HepG2 (cell line): ENCODE measurements around the gene TLR5. TPM values are rescaled to one million over a fixed set of nuclear protein-coding genes. Genes with fewer than 3 reads are reported as not detected.

Source experiments
- ARNTL ChIP-seq: sonication (generic); formaldehyde crosslinking; IDR thresholded peaks from 2 replicates; pipeline ENCODE4 v1.4.0; 2020; ENCODE audit warnings: mild to moderate bottlenecking, missing genetic modification reagents
- HMGA1 ChIP-seq: sonication (generic); formaldehyde crosslinking; conservative IDR thresholded peaks from 2 replicates; pipeline ENCODE4 v1.4.0; 2020; ENCODE audit warnings: missing genetic modification reagents
- MAF1 ChIP-seq: sonication (generic); formaldehyde crosslinking; IDR thresholded peaks from 2 replicates; pipeline ENCODE4 v1.5.0; 2020; ENCODE audit warnings: missing genetic modification reagents, borderline replicate concordance
- SAP130 ChIP-seq: IDR thresholded peaks from 2 replicates; pipeline ENCODE4 v1.6.1; 2016; ENCODE audit warnings: low read depth
- SUZ12 ChIP-seq: fragments of 150-350 bp; IDR thresholded peaks from 2 replicates; pipeline ENCODE4 v1.6.1; 2014; ENCODE audit warnings: low read depth, low read length
- TCF7 ChIP-seq: sonication (generic); IDR thresholded peaks from 2 replicates; pipeline ENCODE4 v1.6.1; 2016; ENCODE audit warnings: antibody characterized with exemption, low read depth
- WIZ ChIP-seq: sonication (generic); formaldehyde crosslinking; IDR thresholded peaks from 2 replicates; pipeline ENCODE4 v1.5.1; 2020; ENCODE audit warnings: mild to moderate bottlenecking, missing genetic modification reagents
- ZFAT ChIP-seq: sonication (generic); formaldehyde crosslinking; conservative IDR thresholded peaks from 2 replicates; pipeline ENCODE4 v1.8.1; 2023; ENCODE audit warnings: missing genetic modification reagents, inconsistent platforms
- ZNF207 ChIP-seq: fragments of 450-650 bp; IDR thresholded peaks from 2 replicates; pipeline ENCODE4 v1.6.1; 2016; ENCODE audit warnings: antibody characterized with exemption, borderline replicate concordance
- ZNF460 ChIP-seq: sonication (generic); formaldehyde crosslinking; IDR thresholded peaks from 2 replicates; pipeline ENCODE4 v1.5.1; 2020; ENCODE audit warnings: missing genetic modification reagents, mild to moderate bottlenecking, borderline replicate concordance
- ZNF546 ChIP-seq: sonication (generic); formaldehyde crosslinking; conservative IDR thresholded peaks from 2 replicates; pipeline ENCODE4 v1.8.1; 2023; ENCODE audit warnings: mild to moderate bottlenecking, missing genetic modification reagents
- ZNF572 ChIP-seq: sonication (generic); formaldehyde crosslinking; IDR thresholded peaks from 2 replicates; pipeline ENCODE4 v1.5.1; 2020; ENCODE audit warnings: mild to moderate bottlenecking, missing genetic modification reagents
- ZNF605 ChIP-seq: sonication (generic); formaldehyde crosslinking; IDR thresholded peaks from 2 replicates; pipeline ENCODE4 v1.8.0; 2022; ENCODE audit warnings: mild to moderate bottlenecking, missing genetic modification reagents
- polyA plus RNA-seq, 8 experiments: library from polyadenylated mRNA; depleted of rRNA in 3 of 8; stranded (reverse) in 7 of 8; unstranded in 1 of 8; fragments of >200 nt; fragmentation: Illumina TruSeq in 4 of 8; extraction: Trizol in 4 of 8; gene quantifications; 2 replicates each; pipeline versions ENCODE4 v1.2.1 to v1.2.3, GENCODE V29; 2011 to 2016; ENCODE audit warnings: low read depth in 4 of 8, missing spikeins in 1 of 8, mixed read lengths in 1 of 8; ENCODE audit not compliant: insufficient read depth in 1 of 8
- total RNA-seq, 5 experiments: library from RNA; depleted of rRNA; stranded (reverse); fragments of >200 nt; fragmentation: Illumina TruSeq; extraction: Trizol; gene quantifications; 2 replicates each; pipeline ENCODE4 v1.2.3, GENCODE V29; 2016; ENCODE audit warnings: low read depth in 1 of 5
- TF ChIP-seq, protein P1 (sequence below): IDR thresholded peaks from 2 replicates; pipeline ENCODE4 v1.6.1; 2018; ENCODE audit warnings: missing genetic modification reagents
- TF ChIP-seq, protein P2 (sequence below): IDR thresholded peaks from 2 replicates; pipeline ENCODE4 v1.6.1; 2012; ENCODE audit warnings: inconsistent platforms
- TF ChIP-seq, protein P3 (sequence below): sonication (generic); formaldehyde crosslinking; IDR thresholded peaks from 2 replicates; pipeline ENCODE4 v1.5.0; 2020; ENCODE audit warnings: mild to moderate bottlenecking, missing genetic modification reagents, borderline replicate concordance
- TF ChIP-seq, protein P4 (sequence below): sonication (generic); formaldehyde crosslinking; IDR thresholded peaks from 2 replicates; pipeline ENCODE4 v1.4.0; 2020; ENCODE audit warnings: missing genetic modification reagents
- TF ChIP-seq, protein P5 (sequence below): IDR thresholded peaks from 2 replicates; pipeline ENCODE4 v1.6.1; 2016; ENCODE audit warnings: missing compliant biosample characterization, missing genetic modification reagents, borderline replicate concordance

The TLR5 gene
- total and polyA plus RNA-seq, 2 of the 13 experiments (the other 11 are each of a cell fraction or from before 2014, with no cell fraction given) = not detected

DNA sequence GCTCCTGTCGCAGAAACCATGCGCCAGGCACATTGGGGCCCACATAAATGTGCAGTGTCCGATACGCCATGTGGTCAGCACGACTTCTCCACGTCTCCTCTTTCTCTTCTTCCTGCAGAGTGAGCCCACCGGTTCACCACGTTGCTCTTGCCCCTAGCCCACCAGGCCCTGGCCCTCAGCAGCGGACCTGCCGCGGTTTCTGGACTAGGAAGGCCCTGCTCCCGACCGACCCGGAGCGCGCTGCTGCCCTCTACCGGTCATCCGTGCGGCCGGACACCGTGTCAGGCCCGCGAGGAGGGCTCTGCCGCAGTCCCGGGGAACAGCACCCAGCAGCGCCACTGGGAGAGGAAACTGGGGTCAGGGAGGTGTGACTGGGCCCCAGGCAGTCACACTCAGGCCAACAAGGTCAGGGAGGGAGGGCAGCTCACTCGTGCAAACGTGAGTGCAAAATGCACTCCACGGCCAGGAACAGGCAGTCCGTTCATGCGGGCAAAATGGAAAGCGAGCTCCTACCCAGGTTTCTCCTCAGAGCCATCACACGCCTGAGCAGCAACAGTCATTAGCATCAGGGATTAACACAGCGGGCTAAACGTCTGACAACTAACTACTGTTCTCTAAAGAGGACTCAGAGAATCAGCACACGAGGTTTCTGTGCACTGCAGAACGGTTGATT is 13.7 kb downstream of the TLR5 start (continued):
- TF ChIP-seq, protein P1, sequence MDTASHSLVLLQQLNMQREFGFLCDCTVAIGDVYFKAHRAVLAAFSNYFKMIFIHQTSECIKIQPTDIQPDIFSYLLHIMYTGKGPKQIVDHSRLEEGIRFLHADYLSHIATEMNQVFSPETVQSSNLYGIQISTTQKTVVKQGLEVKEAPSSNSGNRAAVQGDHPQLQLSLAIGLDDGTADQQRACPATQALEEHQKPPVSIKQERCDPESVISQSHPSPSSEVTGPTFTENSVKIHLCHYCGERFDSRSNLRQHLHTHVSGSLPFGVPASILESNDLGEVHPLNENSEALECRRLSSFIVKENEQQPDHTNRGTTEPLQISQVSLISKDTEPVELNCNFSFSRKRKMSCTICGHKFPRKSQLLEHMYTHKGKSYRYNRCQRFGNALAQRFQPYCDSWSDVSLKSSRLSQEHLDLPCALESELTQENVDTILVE (CRISPR knock-in tag) = no peak
- TF ChIP-seq, protein P2, sequence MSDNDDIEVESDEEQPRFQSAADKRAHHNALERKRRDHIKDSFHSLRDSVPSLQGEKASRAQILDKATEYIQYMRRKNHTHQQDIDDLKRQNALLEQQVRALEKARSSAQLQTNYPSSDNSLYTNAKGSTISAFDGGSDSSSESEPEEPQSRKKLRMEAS = no peak
- TF ChIP-seq SAP130 (CRISPR knock-in tag) (no peak), ZNF572 (no peak), SUZ12 (no peak), HMGA1 (CRISPR knock-in tag) (no peak), TCF7 (no peak), MAF1 (no peak), ZFAT (CRISPR knock-in tag) (no peak), ZNF460 (CRISPR knock-in tag) (no peak), ARNTL (CRISPR knock-in tag) (no peak), WIZ (no peak), ZNF207 (no peak), ZNF546 (CRISPR knock-in tag) (no peak), ZNF605 (no peak)
- TF ChIP-seq, protein P3, sequence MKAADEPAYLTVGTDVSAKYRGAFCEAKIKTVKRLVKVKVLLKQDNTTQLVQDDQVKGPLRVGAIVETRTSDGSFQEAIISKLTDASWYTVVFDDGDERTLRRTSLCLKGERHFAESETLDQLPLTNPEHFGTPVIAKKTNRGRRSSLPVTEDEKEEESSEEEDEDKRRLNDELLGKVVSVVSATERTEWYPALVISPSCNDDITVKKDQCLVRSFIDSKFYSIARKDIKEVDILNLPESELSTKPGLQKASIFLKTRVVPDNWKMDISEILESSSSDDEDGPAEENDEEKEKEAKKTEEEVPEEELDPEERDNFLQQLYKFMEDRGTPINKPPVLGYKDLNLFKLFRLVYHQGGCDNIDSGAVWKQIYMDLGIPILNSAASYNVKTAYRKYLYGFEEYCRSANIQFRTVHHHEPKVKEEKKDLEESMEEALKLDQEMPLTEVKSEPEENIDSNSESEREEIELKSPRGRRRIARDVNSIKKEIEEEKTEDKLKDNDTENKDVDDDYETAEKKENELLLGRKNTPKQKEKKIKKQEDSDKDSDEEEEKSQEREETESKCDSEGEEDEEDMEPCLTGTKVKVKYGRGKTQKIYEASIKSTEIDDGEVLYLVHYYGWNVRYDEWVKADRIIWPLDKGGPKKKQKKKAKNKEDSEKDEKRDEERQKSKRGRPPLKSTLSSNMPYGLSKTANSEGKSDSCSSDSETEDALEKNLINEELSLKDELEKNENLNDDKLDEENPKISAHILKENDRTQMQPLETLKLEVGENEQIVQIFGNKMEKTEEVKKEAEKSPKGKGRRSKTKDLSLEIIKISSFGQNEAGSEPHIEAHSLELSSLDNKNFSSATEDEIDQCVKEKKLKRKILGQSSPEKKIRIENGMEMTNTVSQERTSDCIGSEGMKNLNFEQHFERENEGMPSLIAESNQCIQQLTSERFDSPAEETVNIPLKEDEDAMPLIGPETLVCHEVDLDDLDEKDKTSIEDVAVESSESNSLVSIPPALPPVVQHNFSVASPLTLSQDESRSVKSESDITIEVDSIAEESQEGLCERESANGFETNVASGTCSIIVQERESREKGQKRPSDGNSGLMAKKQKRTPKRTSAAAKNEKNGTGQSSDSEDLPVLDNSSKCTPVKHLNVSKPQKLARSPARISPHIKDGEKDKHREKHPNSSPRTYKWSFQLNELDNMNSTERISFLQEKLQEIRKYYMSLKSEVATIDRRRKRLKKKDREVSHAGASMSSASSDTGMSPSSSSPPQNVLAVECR (CRISPR knock-in tag) = no peak
- TF ChIP-seq, protein P4, sequence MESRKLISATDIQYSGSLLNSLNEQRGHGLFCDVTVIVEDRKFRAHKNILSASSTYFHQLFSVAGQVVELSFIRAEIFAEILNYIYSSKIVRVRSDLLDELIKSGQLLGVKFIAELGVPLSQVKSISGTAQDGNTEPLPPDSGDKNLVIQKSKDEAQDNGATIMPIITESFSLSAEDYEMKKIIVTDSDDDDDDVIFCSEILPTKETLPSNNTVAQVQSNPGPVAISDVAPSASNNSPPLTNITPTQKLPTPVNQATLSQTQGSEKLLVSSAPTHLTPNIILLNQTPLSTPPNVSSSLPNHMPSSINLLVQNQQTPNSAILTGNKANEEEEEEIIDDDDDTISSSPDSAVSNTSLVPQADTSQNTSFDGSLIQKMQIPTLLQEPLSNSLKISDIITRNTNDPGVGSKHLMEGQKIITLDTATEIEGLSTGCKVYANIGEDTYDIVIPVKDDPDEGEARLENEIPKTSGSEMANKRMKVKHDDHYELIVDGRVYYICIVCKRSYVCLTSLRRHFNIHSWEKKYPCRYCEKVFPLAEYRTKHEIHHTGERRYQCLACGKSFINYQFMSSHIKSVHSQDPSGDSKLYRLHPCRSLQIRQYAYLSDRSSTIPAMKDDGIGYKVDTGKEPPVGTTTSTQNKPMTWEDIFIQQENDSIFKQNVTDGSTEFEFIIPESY (CRISPR knock-in tag) = peak; percentile 96
- TF ChIP-seq, protein P5, sequence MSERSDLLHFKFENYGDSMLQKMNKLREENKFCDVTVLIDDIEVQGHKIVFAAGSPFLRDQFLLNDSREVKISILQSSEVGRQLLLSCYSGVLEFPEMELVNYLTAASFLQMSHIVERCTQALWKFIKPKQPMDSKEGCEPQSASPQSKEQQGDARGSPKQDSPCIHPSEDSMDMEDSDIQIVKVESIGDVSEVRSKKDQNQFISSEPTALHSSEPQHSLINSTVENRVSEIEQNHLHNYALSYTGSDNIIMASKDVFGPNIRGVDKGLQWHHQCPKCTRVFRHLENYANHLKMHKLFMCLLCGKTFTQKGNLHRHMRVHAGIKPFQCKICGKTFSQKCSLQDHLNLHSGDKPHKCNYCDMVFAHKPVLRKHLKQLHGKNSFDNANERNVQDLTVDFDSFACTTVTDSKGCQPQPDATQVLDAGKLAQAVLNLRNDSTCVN (CRISPR knock-in tag) = no peak
